Globus pallidus (tissue), 1 donor: Measurements from ENCODE around the gene ZNF184.
"Not testable (repeated sequence)": the region's sequence is repeated elsewhere in the genome, so short reads cannot be mapped to it uniquely, and the experiment has no call there.

Experiments
- DNase-seq: peaks from one replicate; pipeline ENCODE4 v3.0.0-alpha.2; 2015; ENCODE audit warnings: low spot score

The ZNF184 gene

GRCh38 chr6:27424851-27425250 lies 48.1 kb downstream of the ZNF184 start:
- DNase-seq, result not testable (repeated sequence)

DNA sequence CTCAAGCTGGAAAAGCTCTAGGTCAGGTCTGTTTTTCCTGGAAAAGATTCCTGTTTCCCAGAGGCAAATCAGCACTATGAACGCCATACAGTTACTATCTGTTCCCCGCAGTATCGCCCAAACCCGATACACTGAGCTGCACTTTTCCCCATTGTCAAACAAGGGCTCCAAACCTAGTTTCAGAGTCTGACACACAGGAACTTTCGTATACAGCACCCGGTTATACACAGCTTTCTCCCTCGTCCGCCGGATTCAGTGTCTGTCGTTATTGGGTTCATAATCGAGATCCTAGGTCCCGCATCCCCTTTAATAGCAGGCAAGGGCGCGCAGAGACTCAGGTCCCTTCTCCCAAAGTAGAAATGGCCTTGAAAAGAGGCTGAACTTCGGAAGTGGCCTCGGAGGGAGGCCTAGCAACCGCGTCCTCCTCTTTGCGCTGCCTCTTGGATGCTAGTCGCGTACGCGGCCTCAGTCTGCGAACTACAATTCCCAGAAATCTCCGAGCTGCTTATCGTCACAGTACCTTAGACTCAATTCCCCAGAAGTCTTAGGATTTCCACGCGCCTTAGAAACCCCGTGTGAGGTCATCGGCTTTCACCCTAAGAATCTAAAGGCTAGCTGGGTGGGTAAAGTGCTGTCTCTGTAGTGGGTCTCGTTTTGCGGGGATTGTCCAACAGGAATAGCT lies 50.1 kb downstream of the ZNF184 start:
- DNase-seq, result peak; percentile 34

GRCh38 chr6:27419363-27419762 lies 53.5 kb downstream of the ZNF184 start:
- DNase-seq, result no peak

DNA sequence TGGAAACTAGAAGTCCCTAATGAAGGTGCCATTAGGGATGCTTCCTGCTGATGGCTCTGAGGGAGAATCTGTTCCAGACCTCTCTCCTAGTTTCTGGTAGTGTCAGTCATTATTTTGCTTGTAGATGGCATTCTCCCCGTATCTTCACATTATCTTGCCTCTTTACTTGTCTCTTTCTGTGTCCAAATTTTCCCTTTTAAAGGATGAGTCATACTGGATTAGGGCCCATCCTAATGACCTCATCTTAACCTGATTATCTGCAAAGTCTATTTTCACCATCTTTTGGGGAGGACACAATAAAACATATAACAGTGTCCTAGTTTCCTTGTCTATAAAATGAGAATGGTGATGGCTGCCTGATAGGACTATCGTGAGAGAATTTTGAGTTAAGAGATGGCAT lies 57.0 kb downstream of the ZNF184 start:
- DNase-seq, result no peak

DNA sequence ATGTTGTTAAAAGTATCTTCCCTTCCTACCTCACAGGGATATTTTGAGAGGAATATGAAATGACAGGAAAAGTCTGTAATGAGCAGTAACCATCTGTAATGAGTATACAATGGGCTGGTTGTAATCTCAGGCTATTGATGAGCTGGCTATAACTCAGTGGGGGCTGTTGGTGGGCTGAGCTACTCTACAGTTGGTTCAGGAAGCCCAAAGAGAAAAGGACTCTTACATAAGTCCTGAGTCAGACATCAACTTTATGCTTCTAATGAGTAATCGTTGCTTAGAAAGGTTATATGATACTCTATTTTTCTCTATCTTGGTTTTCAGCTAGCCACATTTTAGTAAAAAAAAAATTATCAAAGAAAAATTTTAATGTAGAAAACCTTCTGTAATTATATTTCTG lies 57.9 kb downstream of the ZNF184 start:
- DNase-seq, result no peak

GRCh38 chr6:27414300-27414699 lies 58.6 kb downstream of the ZNF184 start:
- DNase-seq, result no peak

GRCh38 chr6:27407153-27407814 lies 65.6 kb downstream of the ZNF184 start:
- DNase-seq, result no peak

DNA sequence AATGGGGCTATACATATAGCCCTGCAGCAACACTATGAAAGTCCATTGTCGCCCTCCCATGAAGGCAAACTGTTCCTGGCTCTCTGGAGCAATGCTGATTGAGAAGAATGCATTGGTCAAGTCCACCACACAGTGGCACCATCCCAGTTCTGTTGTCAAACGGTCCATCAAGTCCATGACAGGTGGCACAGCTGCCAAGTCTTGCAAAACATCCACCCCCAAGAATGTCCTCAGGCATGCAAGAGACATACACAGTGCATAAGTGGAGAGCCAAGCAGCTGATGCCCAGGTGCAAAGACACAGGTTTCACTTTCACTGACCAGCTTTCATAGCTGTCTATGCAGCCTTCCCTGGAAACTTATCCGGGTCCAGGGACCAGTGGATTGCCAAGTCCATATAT lies 66.8 kb downstream of the ZNF184 start:
- DNase-seq, result no peak

- no peak for DNase-seq
These were observed 71.8 kb downstream of the ZNF184 start for GRCh38 chr6:27400877-27401642.
